OCI-LY3 (cell line): ENCODE data around the gene PPFIA3.

Experiments used
- CTCF ChIP-seq: fragments of 200-600, 300-600 bp; sonication (generic); IDR thresholded peaks from 2 replicates; pipeline ENCODE4 v1.5.1; 2014; ENCODE audit warnings: antibody characterized with exemption, low read length, low read depth
- EZH2phosphoT487 ChIP-seq: fragments of 200-600 bp; shearing (Covaris generic); IDR thresholded peaks from 2 replicates; pipeline ENCODE4 v1.6.1; 2018; ENCODE audit warnings: antibody characterized with exemption, mixed run types, low read depth

GRCh38 chr19:49160450-49161189 is 41.3 kb downstream of the PPFIA3 start:
- TF ChIP-seq CTCF (no peak), EZH2phosphoT487 (no peak)
